Muscle of leg (tissue), 16 donors: ENCODE data around the gene MZT1. TPM values are rescaled to one million over a fixed set of nuclear protein-coding genes. Genes with fewer than 3 reads are reported as not detected.

Source experiments
- DNase-seq: peaks from one replicate; pipeline ENCODE4 v3.0.0; 2013
- H3K27ac ChIP-seq: one replicate; pipeline ENCODE4 v1.5.1; 2013; ENCODE audit warnings: mild to moderate bottlenecking, low read length, control low read depth
- H3K27me3 ChIP-seq: one replicate; pipeline ENCODE4 v1.6.1; 2013; ENCODE audit warnings: low read length; ENCODE audit not compliant: control insufficient read depth, insufficient read depth
- H3K36me3 ChIP-seq: one replicate; pipeline ENCODE4 v1.6.1; 2013; ENCODE audit warnings: low read length; ENCODE audit not compliant: control insufficient read depth, insufficient read depth
- H3K4me1 ChIP-seq: one replicate; pipeline ENCODE4 v1.6.1; 2013; ENCODE audit warnings: low read length; ENCODE audit not compliant: control insufficient read depth, insufficient read depth
- H3K4me3 ChIP-seq: one replicate; pipeline ENCODE4 v1.5.1; 2013; ENCODE audit warnings: low read length, control low read depth
- H3K9me3 ChIP-seq: replicated peaks from 2 replicates; pipeline ENCODE4 v1.6.1; 2013; ENCODE audit warnings: low read depth, low read length; ENCODE audit not compliant: control insufficient read depth
- WGBS: methylation state at CpG from one replicate; pipeline ENCODE4 v1.1.5; 2013; ENCODE audit warnings: missing lambda C conversion rate; ENCODE audit not compliant: insufficient coverage; 5-methylcytosine and 5-hydroxymethylcytosine counted together
- long read RNA-seq, 11 donors: transcript quantifications; one replicate each; lab custom pipeline, GENCODE V29; 2026
- polyA plus RNA-seq, 8 donors: library from polyadenylated mRNA; unstranded; fragments of 120-200 nt; gene quantifications; one replicate each; pipeline versions ENCODE4 v1.2.1 to v1.2.3, GENCODE V29; 2013; ENCODE audit warnings: inconsistent platforms in 1 of 8, low replicate concordance in 1 of 8; ENCODE audit not compliant: insufficient read length in 8 of 8, insufficient read depth in 1 of 8
- total RNA-seq: library from RNA; stranded (reverse); fragments of 120-200 nt; gene quantifications from one replicate; pipeline ENCODE4 v1.2.4, GENCODE V29; 2013

The MZT1 gene
- total RNA-seq (10.1 TPM), polyA plus RNA-seq (10 to 100 TPM; 22.3 to 31.5 (median 26.8) TPM)
- long read RNA-seq, donor 1, transcript MZT1-201 (3 exons, 2,299 nt), result major isoform, 11 of 11 reads
- long read RNA-seq, donor 1, partial matches to known transcripts, result 0 of 11 reads
- long read RNA-seq, donor 1, other reads (novel, unspliced or antisense), result 0 of 11 reads
- long read RNA-seq, donor 2, partial matches to known transcripts, result 0 of 3 reads
- long read RNA-seq, donor 2, other reads (novel, unspliced or antisense), result 0 of 3 reads
- long read RNA-seq, donor 3, transcript MZT1-201 (3 exons, 2,299 nt), result major isoform, 24 of 24 reads
- long read RNA-seq, donor 3, partial matches to known transcripts, result 0 of 24 reads
- long read RNA-seq, donor 3, other reads (novel, unspliced or antisense), result 0 of 24 reads
- long read RNA-seq, donor 4, transcript MZT1-201 (3 exons, 2,299 nt), result major isoform, 11 of 11 reads
- long read RNA-seq, donor 4, partial matches to known transcripts, result 0 of 11 reads
- long read RNA-seq, donor 4, other reads (novel, unspliced or antisense), result 0 of 11 reads
- long read RNA-seq, donor 5, transcript MZT1-201 (3 exons, 2,299 nt), result major isoform, 47 of 47 reads
- long read RNA-seq, donor 5, partial matches to known transcripts, result 0 of 47 reads
- long read RNA-seq, donor 5, other reads (novel, unspliced or antisense), result 0 of 47 reads
- long read RNA-seq, donor 6, transcript MZT1-201 (3 exons, 2,299 nt), result major isoform, 33 of 33 reads
- long read RNA-seq, donor 6, partial matches to known transcripts, result 0 of 33 reads
- long read RNA-seq, donor 6, other reads (novel, unspliced or antisense), result 0 of 33 reads
- long read RNA-seq, donor 7, transcript MZT1-201 (3 exons, 2,299 nt), result major isoform, 28 of 28 reads
- long read RNA-seq, donor 7, partial matches to known transcripts, result 0 of 28 reads
- long read RNA-seq, donor 7, other reads (novel, unspliced or antisense), result 0 of 28 reads
- long read RNA-seq, donor 8, transcript MZT1-201 (3 exons, 2,299 nt), result major isoform, 17 of 17 reads
- long read RNA-seq, donor 8, partial matches to known transcripts, result 0 of 17 reads
- long read RNA-seq, donor 8, other reads (novel, unspliced or antisense), result 0 of 17 reads
- long read RNA-seq, donor 9, transcript MZT1-201 (3 exons, 2,299 nt), result major isoform, 13 of 13 reads
- long read RNA-seq, donor 9, partial matches to known transcripts, result 0 of 13 reads
- long read RNA-seq, donor 9, other reads (novel, unspliced or antisense), result 0 of 13 reads
- long read RNA-seq, donor 10, transcript MZT1-201 (3 exons, 2,299 nt), result major isoform, 24 of 54 reads
- long read RNA-seq, donor 10, partial matches to known transcripts, result 30 of 54 reads
- long read RNA-seq, donor 10, other reads (novel, unspliced or antisense), result 0 of 54 reads
- long read RNA-seq, donor 11, transcript MZT1-201 (3 exons, 2,299 nt), result major isoform, 13 of 13 reads
- long read RNA-seq, donor 11, partial matches to known transcripts, result 0 of 13 reads
- long read RNA-seq, donor 11, other reads (novel, unspliced or antisense), result 0 of 13 reads

- H3K4me1 ChIP-seq, result peaks cover 6% of the 10 kb centered on the region
- WGBS, result under 1% methylated on average over 59 of the region's 71 CpGs
- H3K9me3 ChIP-seq, result no peaks in the 10 kb centered on the region
- H3K27me3 ChIP-seq, result no peaks in the 10 kb centered on the region
- peak within 1 kb of the TSS; percentile 70 for H3K27ac ChIP-seq
- H3K4me3 ChIP-seq, result peak within 1 kb of the TSS; percentile 96
- DNase-seq, result peak; percentile 99
- no peaks in the 10 kb centered on the region for H3K36me3 ChIP-seq
Measured at GRCh38 chr13:72727417-72728289, at the start of gene MZT1, which contains the start of gene BORA. Gene MZT1, minus strand, starts transcription at chr13:72727629. Its CDS starts 27 bp downstream, at chr13:72727602. Gene BORA, plus strand, starts transcription at chr13:72727923. Its CDS starts 1,018 bp downstream, at chr13:72728941.

- Histone ChIP-seq H3K4me3 (no peak overlapping the region), H3K27ac (no peak overlapping the region), H3K4me1 (no peaks in the 10 kb centered on the region), H3K27me3 (no peaks in the 10 kb centered on the region), H3K36me3 (peaks cover 35% of the 10 kb centered on the region), H3K9me3 (no peaks in the 10 kb centered on the region)
- DNase-seq, result no peak
- WGBS, result no CpG with 5 or more reads among the region's 2 CpGs
Measured at GRCh38 chr13:72774019-72774418, 46.6 kb upstream of the MZT1 start.

GRCh38 chr13:72763411-72763810, 36.0 kb upstream of the MZT1 start:
- DNase-seq, result peak; percentile 65
- WGBS, result 83% methylated on average over 1 of the region's 2 CpGs
- Histone ChIP-seq H3K4me1 (no peaks in the 10 kb centered on the region), H3K4me3 (no peak overlapping the region), H3K36me3 (peaks cover 43% of the 10 kb centered on the region), H3K27ac (no peak overlapping the region), H3K27me3 (no peaks in the 10 kb centered on the region), H3K9me3 (no peaks in the 10 kb centered on the region)

- Histone ChIP-seq H3K4me1 (no peaks in the 10 kb centered on the region), H3K9me3 (no peaks in the 10 kb centered on the region), H3K36me3 (peaks cover 33% of the 10 kb centered on the region), H3K4me3 (no peak overlapping the region), H3K27me3 (no peaks in the 10 kb centered on the region), H3K27ac (no peak overlapping the region)
- WGBS, result no CpG with 5 or more reads among the region's 3 CpGs
- no peak for DNase-seq
Measured at GRCh38 chr13:72760189-72760588, 32.8 kb upstream of the MZT1 start.

GRCh38 chr13:72757792-72758535, 30.5 kb upstream of the MZT1 start:
- no peaks in the 10 kb centered on the region for H3K4me1 ChIP-seq
- no peak for DNase-seq
- WGBS, result 83% methylated on average over 1 of the region's 4 CpGs
- no peak overlapping the region for H3K4me3 ChIP-seq
- no peak overlapping the region for H3K27ac ChIP-seq
- H3K27me3 ChIP-seq, result no peaks in the 10 kb centered on the region
- peaks cover 33% of the 10 kb centered on the region for H3K36me3 ChIP-seq
- no peaks in the 10 kb centered on the region for H3K9me3 ChIP-seq

- Histone ChIP-seq H3K4me3 (no peak overlapping the region), H3K27me3 (no peaks in the 10 kb centered on the region), H3K36me3 (peaks cover 17% of the 10 kb centered on the region), H3K27ac (no peak overlapping the region), H3K9me3 (no peaks in the 10 kb centered on the region), H3K4me1 (no peaks in the 10 kb centered on the region)
- 93% methylated on average over 4 of the region's 6 CpGs for WGBS
- no peak for DNase-seq
Measured at GRCh38 chr13:72754111-72754510, 26.7 kb upstream of the MZT1 start.

GRCh38 chr13:72751220-72751619, 23.8 kb upstream of the MZT1 start:
- Histone ChIP-seq H3K27me3 (no peaks in the 10 kb centered on the region), H3K4me1 (no peaks in the 10 kb centered on the region), H3K36me3 (peaks cover 16% of the 10 kb centered on the region), H3K9me3 (no peaks in the 10 kb centered on the region), H3K27ac (no peak overlapping the region), H3K4me3 (no peak overlapping the region)
- no peak for DNase-seq

GRCh38 chr13:72745260-72745659, 17.8 kb upstream of the MZT1 start:
- Histone ChIP-seq H3K27me3 (no peaks in the 10 kb centered on the region), H3K4me1 (no peaks in the 10 kb centered on the region), H3K4me3 (no peak overlapping the region), H3K9me3 (no peaks in the 10 kb centered on the region), H3K27ac (no peak overlapping the region), H3K36me3 (peaks cover 18% of the 10 kb centered on the region)
- WGBS, result no CpG with 5 or more reads among the region's 1 CpG
- DNase-seq, result no peak
